ENCODE data around the gene PRKCH.

DNA sequence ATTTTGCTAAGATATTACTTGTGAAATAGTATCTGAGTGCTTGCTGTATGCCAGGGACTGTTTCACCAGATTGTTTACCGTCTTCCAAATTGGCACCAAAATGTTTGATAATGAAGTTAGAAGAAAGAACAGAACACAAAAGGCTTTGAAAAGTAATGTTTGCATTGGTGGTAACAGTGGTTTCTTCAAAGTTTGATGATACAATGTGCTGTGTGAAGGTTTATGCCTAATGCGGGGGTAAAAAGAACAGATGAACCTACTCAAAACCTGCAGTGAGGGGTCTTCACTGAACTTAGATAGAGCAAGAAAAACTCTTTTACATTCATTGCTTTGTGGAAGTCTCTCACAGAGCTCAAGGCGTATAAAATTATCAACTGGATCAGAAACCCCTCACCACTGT is 76.2 kb downstream of the PRKCH start:
- TF ChIP-seq CTCF (conservative IDR thresholded peaks at IDR 0.05; ENCODE audit: low read length) (no peak), EZH2phosphoT487 (IDR thresholded peaks at IDR 0.05; ENCODE audit: borderline replicate concordance) (no peak)

Data from Loucy (cell line).